GM19238 (cell line): ENCODE measurements around the gene KCNMA1.
"Not testable (repeated sequence)": the region's sequence is repeated elsewhere in the genome, so short reads cannot be mapped to it uniquely, and the experiment has no call there.

Source experiments
- DNase-seq: peaks from one replicate; pipeline ENCODE4 v3.0.0; 2011; ENCODE audit warnings: low spot score; ENCODE audit not compliant: insufficient read length

The KCNMA1 gene

GRCh38 chr10:77586719-77587415 lies 50.7 kb downstream of the KCNMA1 start:
- no peak for DNase-seq

GRCh38 chr10:77584938-77585337 lies 52.7 kb downstream of the KCNMA1 start:
- DNase-seq = no peak

- DNase-seq = no peak
These were observed 54.1 kb downstream of the KCNMA1 start for GRCh38 chr10:77583527-77583926.

- DNase-seq = no peak
These were observed 54.9 kb downstream of the KCNMA1 start for GRCh38 chr10:77582710-77583115.

- DNase-seq = no peak
These were observed 55.9 kb downstream of the KCNMA1 start for GRCh38 chr10:77581738-77582137.

GRCh38 chr10:77580482-77580881 lies 57.1 kb downstream of the KCNMA1 start:
- no peak for DNase-seq

GRCh38 chr10:77578583-77579227 lies 58.9 kb downstream of the KCNMA1 start:
- DNase-seq = no peak

GRCh38 chr10:77577666-77578229 lies 59.9 kb downstream of the KCNMA1 start:
- DNase-seq = no peak

- DNase-seq = no peak
These were observed 61.1 kb downstream of the KCNMA1 start for GRCh38 chr10:77576444-77577032.

GRCh38 chr10:77576007-77576367 lies 61.6 kb downstream of the KCNMA1 start:
- no peak for DNase-seq

GRCh38 chr10:77575271-77576006 lies 62.2 kb downstream of the KCNMA1 start:
- DNase-seq = no peak

GRCh38 chr10:77574438-77574837 lies 63.2 kb downstream of the KCNMA1 start:
- no peak for DNase-seq

- DNase-seq = not testable (repeated sequence)
These were observed 65.1 kb downstream of the KCNMA1 start for GRCh38 chr10:77572520-77572919.

GRCh38 chr10:77571490-77571889 lies 66.1 kb downstream of the KCNMA1 start:
- no peak for DNase-seq

GRCh38 chr10:77566914-77567566 lies 70.6 kb downstream of the KCNMA1 start:
- no peak for DNase-seq

- no peak for DNase-seq
These were observed 71.4 kb downstream of the KCNMA1 start for GRCh38 chr10:77566236-77566635.

- no peak for DNase-seq
These were observed 72.0 kb downstream of the KCNMA1 start for GRCh38 chr10:77565590-77566023.

GRCh38 chr10:77564731-77565589 lies 72.6 kb downstream of the KCNMA1 start:
- no peak for DNase-seq

GRCh38 chr10:77563638-77564270 lies 73.9 kb downstream of the KCNMA1 start:
- no peak for DNase-seq

- no peak for DNase-seq
These were observed 74.9 kb downstream of the KCNMA1 start for GRCh38 chr10:77562742-77563141.
